Measurements from ENCODE around the gene CPAMD8. TPM values are rescaled to one million over a fixed set of nuclear protein-coding genes. Genes with fewer than 3 reads are reported as not detected.
A peak's percentile ranks its signal among the peaks of the same experiment; 100 is the strongest.
"Not testable (repeated sequence)": the region's sequence is repeated elsewhere in the genome, so short reads cannot be mapped to it uniquely, and the experiment has no call there.

Gene CPAMD8
- total RNA-seq, 2 donors from 2014 or later, result 6.2 to 6.3 TPM

DNA sequence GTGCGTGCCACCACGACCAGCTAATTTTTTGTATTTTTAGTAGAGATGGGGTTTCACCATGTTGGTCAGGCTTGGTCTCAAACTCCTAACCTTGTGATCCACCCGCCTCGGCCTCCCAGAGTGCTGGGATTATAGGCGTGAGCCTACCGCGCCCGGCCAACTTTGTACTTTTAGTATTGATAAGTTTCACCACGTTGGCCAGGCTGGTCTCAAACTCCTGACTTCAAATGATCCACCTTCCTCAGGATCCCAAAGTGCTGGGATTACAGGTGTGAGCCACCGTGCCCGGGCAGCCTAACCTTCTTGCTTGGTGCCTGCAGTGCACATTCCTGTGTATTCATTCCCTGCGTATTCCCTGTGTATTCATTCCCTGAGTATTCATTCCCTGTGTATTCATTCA lies 88.8 kb downstream of the CPAMD8 start:
- intact Hi-C loops (cut with DNase I), result not testable (repeated sequence)
- peak; percentile 19 for DNase-seq (ENCODE audit: low spot score)

DNA sequence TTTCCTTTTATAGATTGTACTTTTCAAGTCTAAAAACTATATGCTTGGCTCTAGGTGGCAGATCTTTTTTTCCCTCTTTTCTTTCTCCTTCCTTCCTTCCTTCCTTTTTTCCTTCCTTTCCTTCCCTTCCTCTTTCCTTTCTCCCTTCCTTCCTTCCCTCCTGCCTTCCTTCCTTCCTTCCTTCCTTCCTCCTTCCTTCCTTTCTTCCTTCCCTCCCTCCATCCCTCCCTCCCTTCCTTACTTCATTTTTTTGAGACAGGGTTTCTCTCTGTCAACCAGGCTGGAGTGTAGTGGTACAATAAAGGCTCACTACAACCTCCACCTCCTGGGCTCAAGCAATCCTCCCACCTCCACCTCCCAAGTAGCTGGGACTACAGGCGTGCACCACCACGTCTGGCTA lies 89.7 kb downstream of the CPAMD8 start:
- intact Hi-C loops (cut with DNase I), result no loop called here
- DNase-seq (ENCODE audit: low spot score), result no peak

DNA sequence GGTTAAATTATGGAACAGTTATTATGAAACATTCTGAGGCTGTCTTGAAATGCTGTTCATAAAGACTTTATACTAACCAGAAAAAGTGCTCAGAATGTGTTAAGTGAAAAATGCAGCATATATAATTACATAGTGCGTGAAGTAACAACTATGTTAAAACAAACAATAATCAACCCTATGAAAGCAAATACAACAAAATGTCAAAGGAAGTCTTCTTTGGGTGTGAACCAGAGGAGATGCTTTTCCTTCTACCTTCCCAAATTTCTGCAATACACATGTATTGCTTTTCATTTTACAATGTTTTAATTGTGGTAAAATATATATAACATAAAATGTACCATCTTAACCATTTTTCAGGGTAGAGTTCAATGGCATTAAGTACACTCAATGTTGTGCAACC lies 92.1 kb downstream of the CPAMD8 start:
- DNase-seq (ENCODE audit: low spot score), result no peak
- intact Hi-C loops (cut with DNase I), result no loop called here

DNA sequence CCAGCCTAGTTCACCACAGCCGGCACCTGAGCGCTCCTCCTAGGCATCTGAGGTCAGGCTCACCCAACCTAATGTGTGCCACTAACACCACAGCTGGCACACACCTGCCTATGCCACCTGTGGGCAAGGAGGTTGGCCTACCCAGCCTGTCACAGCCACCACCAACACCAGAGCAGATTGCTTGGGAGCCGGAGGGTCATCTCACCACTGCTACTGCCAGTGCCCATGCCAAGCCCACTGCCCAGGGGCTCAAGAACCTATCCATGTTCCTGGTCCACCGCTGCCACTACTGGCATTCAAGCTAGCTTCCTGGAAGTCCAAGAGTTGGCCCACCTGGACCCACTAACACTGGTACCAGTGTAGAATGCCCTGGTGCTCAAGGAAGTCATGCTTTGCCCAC lies 95.3 kb downstream of the CPAMD8 start:
- DNase-seq (ENCODE audit: low spot score), result peak; percentile 42
- intact Hi-C loops (cut with DNase I), result no loop called here

DNA sequence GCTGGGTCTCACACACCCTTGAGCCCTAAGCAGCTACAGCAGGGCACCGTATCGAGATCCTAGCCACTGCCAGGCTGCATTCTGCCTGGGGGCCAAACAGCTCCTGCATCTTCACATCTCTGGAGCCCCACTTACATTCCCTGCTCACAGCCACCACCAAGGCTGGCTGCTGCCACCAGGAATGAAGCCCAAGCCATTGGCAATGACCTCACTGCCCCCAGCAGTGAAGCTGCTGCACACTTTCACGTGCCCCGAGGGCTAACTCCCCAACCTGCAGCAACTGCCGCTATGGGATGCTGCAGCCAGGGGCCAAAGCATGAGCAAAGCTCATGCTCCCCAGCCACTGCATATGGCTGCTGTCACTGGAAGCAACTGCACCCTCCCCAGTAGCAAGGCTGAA lies 95.9 kb downstream of the CPAMD8 start:
- DNase-seq (ENCODE audit: low spot score), result peak; percentile 45
- intact Hi-C loops (cut with DNase I), result no loop called here

DNA sequence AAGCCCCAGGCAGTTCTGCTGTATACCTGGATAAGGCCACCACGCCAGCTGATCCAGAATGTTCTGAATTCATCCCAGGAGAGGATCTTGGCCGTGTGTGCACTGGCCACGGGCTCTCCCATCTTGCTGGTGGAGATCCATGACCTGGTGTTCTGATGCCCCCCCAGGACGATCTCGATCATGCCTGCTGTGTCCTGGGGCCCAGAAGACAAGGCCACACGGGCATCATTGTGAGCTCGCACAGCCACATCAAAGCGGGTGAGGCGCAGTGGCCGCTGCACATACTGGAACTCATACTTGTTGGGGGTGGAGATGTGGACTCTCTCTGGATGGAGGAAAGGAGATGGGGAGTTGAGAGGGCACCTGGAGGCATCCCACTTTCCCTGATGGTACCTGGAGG lies 97.7 kb downstream of the CPAMD8 start:
- intact Hi-C loops (cut with DNase I), result loop anchor here in 1 of 2 donors (5.0 kb wide), 1 partner anchor 683 kb away; no protein-coding TSS in a partner anchor
- DNase-seq (ENCODE audit: low spot score), result peak; percentile 49

DNA sequence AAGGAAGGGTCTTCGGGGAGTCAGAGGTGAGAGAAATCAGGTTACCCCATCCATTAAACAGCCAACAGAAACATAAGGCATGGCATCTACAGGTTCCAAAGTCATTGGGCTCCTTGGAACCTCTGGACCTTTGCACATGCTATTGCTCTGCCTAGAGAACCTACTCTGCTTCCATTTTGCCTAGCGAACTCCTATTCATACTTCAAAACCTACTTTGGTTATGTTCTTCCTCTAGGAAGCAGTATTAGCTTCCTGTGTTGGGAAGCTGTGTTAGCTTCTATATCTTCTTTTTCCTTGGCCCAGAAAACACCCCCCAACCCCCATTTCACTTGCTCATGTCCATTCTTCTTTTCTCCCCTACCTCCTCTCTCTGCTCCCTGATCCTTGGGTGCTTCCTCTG lies 98.3 kb downstream of the CPAMD8 start:
- no peak for DNase-seq (ENCODE audit: low spot score)
- intact Hi-C loops (cut with DNase I), result loop anchor here in 1 of 2 donors (5.0 kb wide), 1 partner anchor 684 kb away; no protein-coding TSS in a partner anchor

DNA sequence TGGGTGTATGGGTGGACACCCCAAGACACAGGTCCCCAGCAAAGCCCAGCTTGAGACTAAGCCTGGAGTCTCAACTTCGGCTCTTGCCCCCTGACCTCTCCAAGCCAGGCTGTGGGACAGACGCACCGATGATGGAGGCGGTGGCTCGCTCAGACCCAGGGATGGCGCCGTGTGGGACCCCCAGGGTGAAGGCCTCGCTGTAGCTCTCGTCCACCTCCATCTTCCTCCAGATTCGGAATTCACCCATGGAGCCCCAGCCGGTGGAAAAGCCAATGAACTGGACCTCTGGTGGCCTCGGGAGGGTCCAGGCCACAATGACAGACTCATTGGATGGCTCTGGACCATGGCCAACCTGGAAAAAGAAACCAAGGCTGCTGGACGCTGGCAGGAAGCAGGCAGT lies 98.7 kb downstream of the CPAMD8 start:
- DNase-seq (ENCODE audit: low spot score), result peak; percentile 42
- intact Hi-C loops (cut with DNase I), result loop anchor here in 1 of 2 donors (5.0 kb wide), 1 partner anchor 684 kb away; no protein-coding TSS in a partner anchor

DNA sequence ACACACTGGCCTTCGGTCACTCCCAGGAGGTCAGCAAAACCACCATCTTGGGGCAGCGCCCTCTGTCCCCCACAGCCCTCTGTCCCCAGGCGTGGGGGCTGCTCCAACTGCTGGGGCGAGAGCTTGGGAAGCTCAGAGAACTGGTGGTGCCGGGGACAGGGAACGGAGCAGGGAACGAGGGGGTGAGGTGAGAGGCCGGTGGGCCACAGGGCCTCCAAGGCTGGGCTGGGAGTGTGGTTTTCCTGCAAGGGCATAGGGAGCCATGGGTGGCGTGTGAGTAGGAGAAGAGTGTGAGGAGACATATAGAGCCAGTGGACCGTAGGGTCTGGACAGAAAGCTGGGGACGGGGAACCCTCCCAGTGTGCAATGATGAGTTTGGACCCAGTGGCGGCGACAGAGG lies 103.7 kb downstream of the CPAMD8 start:
- intact Hi-C loops (cut with DNase I), result no loop called here
- peak; percentile 60 for DNase-seq (ENCODE audit: low spot score)

DNA sequence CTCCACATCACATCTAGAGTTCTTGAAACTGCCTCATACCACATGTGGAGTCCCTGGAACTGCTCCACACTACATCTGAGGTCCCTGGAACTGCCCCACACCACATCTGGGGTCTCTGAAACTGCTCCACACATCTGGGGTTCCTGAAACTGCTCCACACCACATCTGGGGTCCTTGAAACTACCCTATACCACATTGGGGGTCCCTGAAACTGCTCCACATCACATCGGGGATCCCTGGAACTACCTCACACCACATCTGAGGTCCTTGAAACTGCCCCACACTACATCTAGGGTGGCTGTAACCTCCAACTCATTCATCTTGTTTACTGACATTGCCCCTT lies 104.0 kb downstream of the CPAMD8 start:
- intact Hi-C loops (cut with DNase I), result no loop called here
- DNase-seq (ENCODE audit: low spot score), result no peak

DNA sequence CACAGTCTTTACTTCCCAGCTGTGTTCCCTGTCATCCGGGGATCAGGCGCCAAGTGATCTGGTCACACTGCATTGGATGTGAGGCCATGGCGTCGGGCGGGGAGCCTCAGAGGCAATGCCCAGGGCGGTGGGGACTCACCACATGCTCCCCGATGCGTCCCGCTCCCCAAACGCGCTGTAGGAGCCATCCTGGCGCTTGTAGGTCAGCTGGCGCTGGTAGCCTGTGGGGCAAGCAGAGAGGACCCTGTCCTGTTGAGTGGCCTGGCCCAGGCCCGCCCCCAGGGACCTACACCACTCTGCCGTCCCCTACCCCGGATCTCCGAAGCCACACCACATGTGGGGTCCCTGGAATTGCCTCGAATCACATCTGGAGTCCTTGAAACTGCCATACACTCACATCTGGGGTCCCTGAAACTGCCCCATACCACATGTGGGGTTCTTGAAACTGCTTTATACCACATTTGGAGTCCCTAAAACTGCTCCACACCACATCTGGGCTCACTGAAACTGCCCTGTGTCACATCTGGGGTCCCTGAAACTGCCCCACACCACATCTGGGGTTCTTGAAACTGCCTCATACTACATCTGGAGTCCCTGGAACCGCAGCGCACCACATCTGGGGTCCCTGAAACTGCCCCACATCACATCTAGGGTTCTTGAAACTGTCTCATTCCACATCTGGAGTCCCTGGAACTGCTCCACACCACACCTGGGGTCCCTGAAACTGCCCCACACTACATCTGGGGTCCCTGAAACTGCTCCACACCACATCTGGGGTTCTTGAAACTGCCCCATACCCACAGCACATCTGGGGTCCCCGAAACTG lies 104.6 kb downstream of the CPAMD8 start:
- DNase-seq (ENCODE audit: low spot score), result peak; percentile 68

DNA sequence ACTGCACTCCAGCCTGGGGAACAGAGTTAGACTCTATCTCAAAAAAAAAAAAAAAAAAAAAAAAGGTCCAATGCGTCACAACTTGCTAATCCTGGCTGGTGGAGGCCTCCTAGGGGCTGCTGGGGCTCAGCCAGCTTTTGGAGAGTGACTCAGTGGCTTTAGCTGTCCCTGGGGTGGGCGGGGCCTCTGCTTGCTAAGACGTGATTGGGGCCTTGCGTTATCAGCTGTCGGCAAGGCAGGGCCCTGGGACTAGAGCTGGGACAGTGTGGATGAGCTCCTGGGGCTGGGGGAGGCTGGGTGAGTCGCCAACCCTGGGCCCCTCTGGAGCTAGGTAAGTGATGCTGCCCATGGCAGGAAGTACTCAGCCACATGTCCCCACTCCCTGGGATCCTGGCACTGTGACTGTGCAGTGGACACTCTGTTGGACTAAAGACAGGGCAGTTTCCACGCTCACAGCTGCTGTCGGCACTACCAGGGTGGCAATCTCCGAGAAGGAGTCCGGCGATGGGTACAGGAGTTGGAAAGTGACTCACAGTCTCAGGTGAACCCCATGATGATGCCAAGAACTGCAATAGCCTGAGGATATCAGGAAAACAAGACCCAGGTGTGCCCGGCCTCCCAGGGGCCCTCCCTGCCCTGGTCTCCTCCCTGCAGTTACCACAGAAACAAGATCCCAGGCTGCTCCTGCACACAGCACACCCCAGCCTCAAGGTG lies 105.6 kb downstream of the CPAMD8 start:
- intact Hi-C loops (cut with DNase I), result no loop called here
- peak; percentile 65 for DNase-seq (ENCODE audit: low spot score)

More for the DNA sequence above, 104.6 kb downstream of the CPAMD8 start:
- intact Hi-C loops (cut with DNase I), result no loop called here

DNA sequence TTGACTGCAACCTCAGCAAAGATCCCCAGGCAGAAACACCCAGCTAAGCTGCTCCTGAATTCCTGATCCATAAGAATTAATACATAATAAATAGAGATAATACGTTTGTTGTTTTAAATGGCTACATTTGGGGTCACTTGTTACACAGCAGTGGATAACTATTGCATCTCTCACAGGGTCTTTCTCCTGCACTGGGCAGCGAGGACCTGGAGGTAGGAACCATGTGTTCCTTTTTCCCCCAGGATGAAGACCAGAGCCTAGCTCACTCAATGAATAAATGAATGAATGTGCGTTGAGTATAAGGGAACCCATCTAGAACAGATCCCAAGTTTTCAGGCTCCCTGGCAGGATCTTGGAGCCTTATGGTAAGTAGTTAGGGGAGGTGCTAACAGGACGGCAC lies 107.1 kb downstream of the CPAMD8 start:
- intact Hi-C loops (cut with DNase I), result no loop called here
- DNase-seq (ENCODE audit: low spot score), result no peak

DNA sequence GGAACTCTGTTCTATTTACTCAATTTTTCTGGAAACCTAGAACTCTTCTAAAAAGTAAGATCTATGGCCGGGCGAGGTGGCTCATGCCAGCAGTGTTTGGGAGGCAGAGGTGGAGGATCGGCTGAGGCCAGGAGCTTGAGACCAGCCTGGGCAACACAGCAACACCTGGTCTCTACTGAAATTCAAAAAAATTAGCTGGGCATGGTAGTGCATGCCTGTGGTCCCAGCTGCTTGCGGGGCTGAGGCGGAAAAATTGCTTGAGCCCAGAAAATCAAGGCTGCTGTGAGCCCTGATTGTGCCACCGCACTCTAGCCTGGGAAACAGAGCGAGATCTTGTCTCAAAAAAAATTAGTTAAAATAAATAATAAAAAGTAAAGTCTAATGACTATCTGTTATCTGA lies 109.2 kb downstream of the CPAMD8 start:
- DNase-seq (ENCODE audit: low spot score), result peak; percentile 46
- intact Hi-C loops (cut with DNase I), result no loop called here

DNA sequence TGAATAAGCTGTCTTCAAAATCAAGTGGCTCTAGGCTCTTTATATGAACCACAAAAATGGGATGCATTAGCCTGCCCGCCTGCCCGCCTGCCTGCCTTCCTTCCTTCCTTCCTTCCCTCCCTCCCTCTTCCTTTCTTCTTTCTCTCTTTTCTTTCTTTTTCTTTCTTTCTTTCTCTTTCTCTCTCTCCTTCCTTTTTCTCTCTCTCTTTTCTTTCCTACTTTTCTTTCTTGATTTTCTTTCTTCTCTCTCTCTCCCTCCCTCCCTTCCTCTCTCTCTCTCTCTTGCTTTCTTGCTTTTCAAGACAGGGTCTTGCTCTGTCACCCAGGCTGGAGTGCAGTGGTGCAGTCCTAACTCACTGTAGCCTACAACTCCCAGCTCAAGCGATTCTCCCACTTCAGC lies 110.9 kb downstream of the CPAMD8 start:
- DNase-seq (ENCODE audit: low spot score), result no peak
- intact Hi-C loops (cut with DNase I), result no loop called here

DNA sequence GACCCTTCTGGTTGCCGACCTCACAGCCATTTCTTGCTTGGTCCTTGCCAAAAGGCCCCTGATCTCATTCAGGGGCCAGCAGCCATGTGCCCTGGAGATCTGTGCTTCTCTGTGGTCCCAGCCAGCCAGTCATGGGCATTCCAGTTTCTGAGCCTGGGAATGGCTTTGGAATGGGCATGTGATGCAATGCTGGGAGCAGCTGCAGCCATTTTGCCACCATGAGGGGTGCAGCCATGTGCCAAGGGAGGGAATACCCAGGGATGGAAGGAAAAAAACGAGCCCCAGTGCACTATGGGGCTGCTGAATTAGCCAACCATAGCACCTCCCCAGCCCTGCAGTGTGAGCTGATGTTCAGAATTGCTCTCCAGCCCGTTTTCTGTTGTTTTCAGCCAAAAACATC lies 111.5 kb downstream of the CPAMD8 start:
- intact Hi-C loops (cut with DNase I), result no loop called here
- DNase-seq (ENCODE audit: low spot score), result peak; percentile 51

DNA sequence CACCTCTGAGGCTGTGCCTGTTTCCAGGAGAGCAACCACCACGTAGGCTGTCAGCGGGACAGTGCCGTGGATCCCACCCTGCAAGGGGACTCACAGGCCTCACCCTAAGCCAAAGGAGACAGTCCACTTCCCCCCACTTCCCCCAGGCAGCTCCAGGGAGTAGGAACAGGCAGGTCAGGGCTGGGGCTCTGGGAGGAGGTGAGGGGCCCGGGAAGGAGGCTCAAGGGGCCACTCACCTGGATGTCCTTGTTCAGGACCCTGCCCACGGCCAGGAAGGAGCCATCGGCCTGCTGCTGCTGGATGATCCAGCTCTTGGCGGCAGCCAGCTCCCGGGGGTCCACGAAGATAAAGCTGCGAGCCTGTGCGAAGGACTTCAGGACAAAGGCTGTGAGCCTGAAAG lies 112.2 kb downstream of the CPAMD8 start:
- DNase-seq (ENCODE audit: low spot score), result peak; percentile 60
- intact Hi-C loops (cut with DNase I), result no loop called here

DNA sequence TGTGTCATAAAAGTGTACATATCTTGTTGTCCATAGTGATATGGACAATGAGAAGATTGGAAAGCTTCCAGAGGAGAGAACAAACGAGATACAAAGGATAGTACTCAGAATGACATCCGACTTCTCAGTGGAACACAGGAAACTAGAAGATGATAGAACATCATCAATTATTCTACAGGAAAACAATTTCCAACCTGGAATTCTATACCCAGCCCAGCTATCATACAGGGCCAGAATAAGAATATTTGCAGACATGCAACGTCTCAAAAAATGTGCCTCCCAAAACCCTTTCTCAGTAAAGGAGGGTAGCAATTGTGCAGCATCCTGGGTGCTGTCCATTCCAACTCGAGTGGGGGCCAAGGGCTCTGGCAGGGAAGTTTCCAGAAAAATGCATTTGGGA lies 113.8 kb downstream of the CPAMD8 start:
- no peak for DNase-seq (ENCODE audit: low spot score)
- intact Hi-C loops (cut with DNase I), result no loop called here

DNA sequence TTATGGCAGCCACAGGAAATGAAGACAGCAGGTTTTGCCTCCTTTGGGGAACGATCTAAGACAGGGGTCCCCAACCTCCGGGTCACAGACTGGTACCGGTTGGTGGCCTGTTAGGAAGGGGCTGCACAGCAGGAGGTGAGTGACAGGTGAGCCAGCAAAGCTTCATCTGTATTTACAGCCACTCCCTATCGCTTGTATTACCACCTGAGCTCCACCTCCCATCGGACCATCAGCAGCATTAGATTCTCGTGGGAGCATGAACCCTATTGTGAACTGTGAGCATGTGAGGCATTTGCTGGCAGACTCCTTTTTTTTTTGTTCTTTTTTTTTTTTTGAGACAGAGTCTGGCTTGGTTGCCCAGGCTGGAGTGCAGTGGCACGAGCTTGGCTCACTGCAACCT lies 115.6 kb downstream of the CPAMD8 start:
- intact Hi-C loops (cut with DNase I), result no loop called here
- DNase-seq (ENCODE audit: low spot score), result no peak

DNA sequence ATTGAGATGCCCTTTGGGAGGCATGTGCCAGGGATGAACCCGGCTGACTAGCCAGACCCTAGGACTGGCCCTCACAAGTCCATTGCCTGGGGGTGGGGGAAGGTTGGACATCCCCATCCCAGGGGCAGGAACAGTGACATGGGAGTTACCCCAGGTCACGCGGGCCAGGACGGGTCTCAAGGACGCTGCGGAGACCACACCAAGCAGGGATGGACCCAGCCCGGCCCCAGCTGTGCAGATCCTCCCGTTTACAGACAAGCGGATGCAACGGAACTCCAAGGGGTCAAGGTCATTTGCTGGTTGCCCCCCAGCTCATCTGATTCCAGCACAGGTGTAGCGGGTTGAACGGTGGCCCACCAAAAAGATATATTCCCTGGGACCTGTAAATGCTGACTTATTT lies 117.9 kb downstream of the CPAMD8 start:
- intact Hi-C loops (cut with DNase I), result no loop called here
- DNase-seq (ENCODE audit: low spot score), result no peak

DNA sequence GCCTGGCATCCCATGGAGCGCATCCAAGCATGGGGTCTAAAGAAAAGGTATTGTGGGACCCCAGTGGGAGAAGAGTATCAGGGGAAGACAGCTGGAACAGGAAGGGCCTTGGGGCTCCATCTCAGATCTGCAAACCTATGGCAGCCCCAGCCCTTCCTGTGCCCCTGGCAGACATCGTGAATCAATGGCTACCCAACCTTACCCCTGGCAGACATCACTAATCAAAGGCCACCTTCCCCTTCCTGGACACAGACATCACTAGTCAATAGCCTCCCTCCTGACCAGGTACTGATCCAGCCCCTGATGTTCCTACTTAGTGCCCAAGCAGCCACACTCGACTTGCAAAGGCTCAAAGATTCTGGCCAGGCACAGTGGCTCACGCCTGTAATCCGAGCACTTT lies 122.0 kb downstream of the CPAMD8 start:
- DNase-seq (ENCODE audit: low spot score), result no peak
- intact Hi-C loops (cut with DNase I), result no loop called here
